SW 1271 (cell line): ENCODE data around the gene MRPS10.

Experiments used
- DNase-seq, 2 experiments: peaks; one replicate each; lab custom pipeline; 2025; lab: John Stamatoyannopoulos, UW

Gene MRPS10

DNA sequence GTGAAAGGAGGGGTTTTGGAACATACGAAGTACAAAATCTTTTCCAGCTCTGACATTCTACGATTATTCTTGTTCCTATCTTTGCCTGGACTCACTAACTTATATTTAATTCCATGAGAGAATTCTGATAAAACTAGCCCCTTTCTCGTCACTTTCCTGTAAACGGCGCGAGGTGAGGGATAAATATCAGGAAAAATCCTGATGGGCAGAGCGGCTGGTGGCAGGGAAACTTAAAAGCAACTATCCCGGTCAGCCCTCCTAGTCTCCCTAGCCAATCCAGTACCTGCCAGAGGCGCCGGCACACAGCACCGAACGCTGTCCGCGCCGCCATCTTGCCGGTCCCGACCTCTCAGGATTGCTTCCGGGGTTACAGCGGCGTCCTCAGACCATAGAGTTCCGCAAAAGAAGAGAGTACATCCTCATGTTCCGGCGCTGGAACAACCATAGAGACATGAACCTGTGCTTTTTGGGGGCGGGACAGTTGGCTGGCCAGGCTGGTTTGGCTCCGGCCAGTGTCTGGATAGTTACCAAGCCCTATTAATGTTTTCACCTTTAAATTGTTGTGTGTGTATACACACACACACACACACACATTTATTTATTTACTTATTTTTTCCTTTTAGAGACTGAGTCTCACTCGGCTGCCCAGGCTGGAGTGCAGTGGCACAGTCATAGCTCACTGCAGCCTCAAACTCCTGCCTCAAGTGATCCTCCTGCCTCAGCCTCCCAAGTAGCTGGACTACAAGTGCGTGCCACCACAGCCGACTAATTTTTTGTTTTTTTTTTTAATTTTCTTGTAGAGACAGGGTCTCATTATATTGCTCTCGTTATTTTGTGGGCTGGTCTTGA is at the start of gene MRPS10:
TSS of gene MRPS10 (minus strand) at position 343 of the 849 bp plus-strand sequence. CDS start at position 331, 12 bp downstream.
- peak; percentile 93 to 97 for DNase-seq

DNA sequence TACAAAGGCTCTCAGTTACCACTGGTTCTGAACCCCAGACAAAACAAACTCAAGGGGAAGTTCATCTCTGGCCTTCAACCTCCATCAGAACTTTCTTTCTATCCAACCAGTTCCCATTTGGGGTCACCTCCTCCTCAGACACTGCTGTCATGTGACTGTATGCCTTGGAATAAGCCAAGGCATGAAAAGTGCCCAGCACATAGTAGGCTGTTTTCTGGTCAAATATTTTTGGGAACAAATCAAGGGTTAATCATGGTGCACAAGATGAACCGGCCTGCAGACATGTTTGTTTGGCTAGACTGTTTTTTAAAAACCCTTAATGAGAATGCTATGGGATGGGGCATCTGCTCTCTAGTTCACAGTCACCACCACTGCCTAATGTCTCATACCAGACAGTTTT is 48.9 kb upstream of the MRPS10 start:
- no peak for DNase-seq

DNA sequence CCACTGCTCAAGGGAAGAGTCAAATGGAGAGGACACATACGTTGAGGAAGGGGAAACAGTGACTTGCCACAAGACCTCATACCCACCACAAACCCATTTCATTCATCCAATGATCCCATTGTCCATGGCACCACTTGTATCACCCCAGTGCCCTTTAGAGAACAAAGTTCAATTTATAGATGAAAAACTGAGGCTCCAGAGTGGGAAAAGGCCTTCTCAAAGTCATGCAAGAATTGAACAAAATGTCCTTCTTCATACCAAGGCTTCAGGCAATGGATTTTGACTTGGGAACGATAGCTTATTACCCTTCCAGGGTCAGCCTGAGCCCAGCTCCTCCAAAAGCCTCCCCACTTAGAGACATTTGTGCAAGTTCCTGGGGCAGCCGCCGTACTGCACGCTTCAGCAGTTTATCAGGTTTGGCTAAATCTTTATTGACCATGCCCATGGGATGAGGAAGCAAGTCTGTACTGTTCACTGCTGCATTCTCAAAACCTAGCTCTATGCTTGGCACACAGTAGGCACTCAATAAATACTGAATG is 47.3 kb upstream of the MRPS10 start:
- no peak for DNase-seq

DNA sequence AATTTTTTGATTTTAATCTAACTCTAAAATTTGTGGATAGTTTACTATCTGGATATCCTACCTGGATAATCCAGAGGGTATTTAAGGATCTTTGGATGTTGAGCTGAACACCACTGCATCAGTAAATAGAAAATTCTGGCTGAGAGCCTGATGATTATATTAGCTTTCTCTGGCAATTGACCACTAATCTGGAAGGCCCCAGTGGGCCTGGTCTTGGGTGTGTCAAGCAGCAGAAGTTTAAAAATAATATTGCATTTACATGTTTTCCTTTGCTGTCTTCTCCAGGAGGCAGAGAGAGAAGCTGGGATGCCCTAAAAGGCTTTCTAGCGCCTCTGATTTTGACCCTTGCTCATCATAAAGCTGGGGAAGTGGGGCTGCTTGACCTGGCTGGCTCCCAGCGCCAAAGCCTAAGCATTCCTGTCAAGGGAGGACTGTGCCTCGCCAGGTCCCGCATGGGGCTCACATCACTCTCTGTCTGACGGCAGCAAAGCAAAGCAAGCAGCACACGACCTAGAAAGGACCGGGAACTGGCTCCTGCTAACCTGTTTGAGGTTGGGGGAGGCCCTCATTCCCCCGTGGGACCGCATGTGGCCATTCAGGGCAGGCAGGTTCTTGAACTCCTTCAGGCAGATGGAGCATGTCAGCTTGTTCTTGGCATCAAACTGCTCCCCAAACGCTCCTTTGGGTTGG is 46.6 kb upstream of the MRPS10 start:
- DNase-seq, result no peak

DNA sequence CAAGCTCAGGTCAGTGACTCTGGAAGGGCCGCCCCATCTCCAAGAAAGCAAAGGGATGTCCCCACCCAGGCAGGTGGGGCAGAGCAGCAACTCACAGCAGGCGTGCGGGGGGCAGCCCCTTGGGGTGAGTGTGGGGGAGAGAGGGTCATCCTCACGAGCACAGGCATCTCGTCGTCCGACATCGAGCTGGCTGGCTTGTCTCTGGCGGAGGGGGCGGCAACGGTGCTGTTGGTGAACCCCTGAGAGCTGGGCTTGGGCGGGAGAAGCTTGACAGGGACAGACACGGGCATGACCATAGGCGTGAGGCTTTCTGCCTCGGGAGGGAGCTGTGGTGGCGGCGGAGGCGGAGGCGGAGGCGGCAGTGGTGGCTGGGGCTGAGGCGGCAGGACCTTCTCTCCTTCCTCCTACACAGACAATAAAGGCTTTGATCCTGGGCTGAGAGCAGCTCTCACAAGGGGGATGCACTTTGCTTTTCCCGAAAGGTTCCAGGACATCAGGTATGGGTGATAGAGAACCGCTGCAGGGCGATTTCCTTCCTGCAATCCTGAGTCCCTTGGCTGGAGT is 45.6 kb upstream of the MRPS10 start:
- DNase-seq, result no peak

DNA sequence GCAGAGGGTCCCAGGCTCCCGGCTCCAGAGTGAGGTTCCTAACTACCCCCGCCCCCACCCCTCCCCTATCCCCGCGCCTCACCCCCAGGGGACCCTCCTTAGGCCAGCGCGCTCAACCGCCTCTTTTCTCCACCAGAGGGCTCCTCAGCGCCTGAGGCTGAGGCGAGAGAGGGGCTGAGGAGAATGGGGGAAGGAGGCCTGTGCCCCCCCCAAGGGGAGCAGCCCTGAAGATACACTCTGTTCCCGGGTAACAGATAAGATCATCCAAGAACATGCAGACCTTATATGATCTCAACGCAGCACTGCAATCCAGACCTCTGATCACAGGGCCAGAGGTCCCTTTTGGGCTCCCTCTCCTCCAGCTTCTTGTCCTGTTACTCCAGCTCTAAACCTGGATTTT is 43.3 kb upstream of the MRPS10 start:
- no peak for DNase-seq

DNA sequence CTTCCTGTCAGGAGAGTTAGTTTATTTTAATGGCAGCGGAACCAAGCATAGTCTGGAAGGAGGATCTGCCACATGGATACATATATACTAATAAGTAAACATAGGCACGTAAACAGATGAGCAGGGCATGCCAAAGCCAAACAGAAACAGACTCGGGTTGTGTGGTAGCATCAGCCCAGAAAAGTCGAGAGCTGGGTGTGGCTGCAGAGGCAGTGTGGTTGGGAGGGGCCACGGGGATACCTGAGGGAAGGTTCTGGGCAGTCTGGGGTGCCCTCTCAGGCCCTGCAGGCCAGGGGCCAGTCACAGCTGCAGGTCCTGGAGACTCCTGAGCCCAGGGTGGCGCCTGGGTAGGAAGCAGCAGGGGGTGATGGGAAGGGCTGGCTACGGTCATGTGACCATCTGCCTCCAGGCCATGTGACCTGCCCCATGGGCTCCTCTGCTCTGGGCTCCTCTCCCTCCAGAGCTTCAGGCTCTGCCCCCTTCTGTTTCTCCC is 42.8 kb upstream of the MRPS10 start:
- no peak for DNase-seq

DNA sequence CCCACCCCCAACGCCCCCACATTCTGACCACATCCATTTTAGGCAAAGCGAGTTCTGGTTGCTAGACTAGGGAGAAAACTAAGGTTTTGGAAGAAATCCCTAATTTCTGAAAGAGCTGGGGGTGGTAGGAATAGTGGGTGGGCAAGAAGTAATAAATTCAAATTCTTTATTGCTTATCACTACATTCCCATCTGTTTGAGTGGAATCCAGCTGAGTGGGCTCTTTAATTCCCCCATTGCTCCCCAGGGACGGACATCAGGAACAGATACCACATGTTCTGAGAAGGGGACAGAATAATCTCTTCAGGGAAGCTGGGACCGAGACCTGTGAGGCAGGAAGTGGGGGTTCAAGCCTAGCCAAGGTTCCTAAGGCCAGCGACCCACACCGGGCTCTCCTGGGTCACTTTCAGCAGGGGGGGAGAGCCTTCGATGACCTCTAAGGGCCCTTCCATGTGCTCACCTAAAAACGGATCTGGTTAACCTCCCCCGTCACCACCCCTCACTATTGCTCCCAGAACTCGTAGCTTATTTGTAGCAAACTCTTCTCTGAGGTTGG is 42.3 kb upstream of the MRPS10 start:
- DNase-seq, result no peak

DNA sequence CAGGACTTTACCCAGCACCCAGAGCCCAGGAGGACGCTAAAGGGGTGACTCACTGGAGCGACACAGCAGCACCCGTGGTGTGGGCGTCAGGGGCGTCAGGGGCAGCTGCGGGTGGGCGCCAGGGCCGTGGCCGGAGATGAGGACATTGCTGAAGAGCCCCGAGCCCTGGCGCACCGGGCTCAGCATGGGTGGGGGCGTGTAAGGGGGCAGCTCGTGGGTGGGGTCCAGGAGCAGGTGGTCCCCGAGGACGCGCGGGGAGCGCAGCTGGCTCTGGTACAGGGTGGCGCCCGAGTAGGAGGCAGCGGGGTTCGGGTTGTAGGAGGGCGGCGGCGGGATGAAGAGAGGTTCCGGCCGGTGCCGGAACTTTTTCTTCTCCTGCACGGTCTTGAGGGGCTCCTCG is 41.6 kb upstream of the MRPS10 start:
- DNase-seq, result no peak

DNA sequence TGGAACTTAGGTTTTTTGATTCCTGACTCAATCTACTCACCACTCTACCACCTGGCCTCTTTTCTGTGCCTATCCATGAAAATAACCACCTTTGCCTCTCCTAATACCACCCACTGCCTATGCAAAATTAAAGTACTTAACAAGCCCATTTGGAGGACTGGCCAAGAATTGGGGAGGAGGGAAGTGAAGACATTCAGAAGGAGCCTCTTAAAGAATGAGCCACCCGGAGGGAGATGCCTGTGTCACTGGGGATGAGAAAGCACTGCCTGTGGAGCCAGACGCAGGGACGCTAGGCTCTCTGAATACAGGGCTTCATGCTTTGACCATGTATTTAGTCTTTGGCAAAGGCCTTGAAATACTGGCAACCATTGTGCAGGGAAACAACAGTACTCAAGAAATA is 40.0 kb upstream of the MRPS10 start:
- DNase-seq, result no peak

DNA sequence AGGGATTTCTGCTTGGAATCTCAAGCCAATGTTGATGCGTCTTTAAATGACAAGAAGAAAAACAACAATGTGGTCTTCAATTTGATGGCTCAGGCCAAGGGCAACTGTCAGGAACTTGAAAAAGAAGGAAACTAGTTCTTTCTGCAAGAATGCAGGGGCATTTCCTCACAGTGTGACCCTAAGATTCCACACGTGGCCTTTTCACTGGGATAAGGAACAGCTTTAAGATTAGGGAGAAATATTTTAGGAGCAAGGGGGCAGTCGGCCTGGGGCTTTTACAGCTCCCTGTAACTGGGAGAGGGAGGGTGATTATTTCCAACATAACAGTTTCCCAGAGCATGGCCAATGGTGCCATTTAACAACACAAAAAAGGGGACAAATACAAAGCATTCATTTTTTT is 39.4 kb upstream of the MRPS10 start:
- DNase-seq, result no peak

DNA sequence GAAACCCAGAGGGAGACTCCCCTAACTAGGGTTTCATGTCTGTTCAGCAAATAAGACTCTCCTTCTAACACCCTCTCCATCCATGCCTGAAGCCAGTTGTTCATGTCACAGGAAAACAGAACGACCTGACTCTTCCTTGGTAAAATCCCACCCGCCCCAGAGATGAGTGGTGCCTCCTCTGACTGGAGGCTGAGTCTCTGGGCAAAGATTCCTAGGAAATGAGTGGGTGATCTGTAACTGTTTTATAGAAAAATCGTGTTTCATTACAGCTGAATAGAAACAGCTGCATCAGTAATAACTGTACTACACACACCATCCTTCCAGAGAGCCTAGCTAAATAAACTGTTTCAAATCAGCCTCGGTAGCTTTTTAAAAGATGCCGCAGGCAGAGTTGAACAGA is 37.4 kb upstream of the MRPS10 start:
- DNase-seq, result no peak

DNA sequence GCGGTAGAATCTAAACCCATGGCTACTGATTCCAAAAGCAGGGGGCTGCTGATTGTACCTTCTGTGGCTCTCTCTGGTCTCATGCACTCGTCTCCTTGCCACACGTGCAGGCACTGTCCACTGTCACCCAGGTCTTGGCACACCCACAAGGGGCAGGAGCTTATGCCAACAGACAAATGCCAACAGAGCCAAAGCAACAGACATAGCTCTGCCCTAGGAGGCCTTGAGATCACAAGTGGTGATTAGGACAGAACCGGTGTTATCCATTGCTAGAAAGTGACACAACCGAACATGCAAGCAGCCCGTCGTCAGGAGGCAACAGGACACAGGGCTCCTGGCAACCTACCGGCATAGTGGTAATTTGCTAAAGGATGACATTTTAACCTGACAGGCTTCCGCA is 36.8 kb upstream of the MRPS10 start:
- DNase-seq, result no peak

DNA sequence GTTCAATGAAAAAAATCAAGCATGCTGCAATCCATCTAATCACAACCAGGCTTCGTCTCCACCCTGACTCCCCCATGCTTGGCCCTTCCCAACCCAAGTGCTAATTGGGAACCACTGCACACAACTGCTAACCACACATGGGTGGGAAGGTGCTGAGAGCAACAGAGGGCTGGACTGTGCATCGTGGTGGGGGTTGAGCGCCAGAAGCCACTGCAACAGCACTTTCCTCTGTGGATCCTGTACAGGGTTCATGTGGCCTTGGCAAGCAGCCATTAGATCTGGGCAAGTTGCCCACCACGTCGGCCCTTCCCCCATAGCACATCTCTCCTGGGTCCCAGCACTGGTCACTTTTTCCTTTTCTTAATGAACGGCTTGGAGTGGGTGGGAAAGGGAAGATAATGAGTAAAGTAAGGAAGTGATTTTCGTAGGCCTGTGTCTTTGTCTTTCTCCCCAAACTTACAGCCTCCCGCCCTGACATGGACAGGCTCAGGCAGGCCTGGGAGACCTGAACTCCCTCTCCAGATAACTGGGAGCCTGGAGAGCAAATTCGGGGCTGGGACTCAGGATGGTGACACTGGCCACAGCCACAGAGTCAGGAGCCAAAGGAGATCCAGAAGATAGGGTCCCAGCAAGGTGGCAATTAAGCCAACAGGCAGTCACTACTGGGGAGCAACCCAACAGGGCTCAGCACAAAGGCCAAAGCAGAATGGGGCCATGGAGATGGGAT is 34.4 kb upstream of the MRPS10 start:
- DNase-seq, result no peak

DNA sequence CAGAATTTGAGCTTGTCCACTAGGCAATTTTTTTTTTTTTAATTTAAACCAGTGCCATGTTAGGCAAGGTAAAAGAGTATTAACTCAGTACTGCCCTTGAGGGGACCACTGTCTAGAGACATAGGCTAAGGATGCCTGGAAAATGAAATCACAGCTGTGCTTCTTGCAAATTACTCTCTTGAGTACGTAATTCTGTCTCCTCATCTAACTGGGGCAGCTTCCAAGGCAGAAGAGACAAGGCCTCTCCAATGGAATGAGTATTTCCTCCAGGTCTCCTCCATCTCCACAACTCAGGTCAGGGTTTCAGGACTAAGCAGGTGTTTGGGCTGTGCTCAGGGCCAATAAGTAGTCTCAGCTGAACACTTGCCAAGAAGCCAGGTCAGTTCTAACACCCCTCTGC is 33.8 kb upstream of the MRPS10 start:
- DNase-seq, result no peak

DNA sequence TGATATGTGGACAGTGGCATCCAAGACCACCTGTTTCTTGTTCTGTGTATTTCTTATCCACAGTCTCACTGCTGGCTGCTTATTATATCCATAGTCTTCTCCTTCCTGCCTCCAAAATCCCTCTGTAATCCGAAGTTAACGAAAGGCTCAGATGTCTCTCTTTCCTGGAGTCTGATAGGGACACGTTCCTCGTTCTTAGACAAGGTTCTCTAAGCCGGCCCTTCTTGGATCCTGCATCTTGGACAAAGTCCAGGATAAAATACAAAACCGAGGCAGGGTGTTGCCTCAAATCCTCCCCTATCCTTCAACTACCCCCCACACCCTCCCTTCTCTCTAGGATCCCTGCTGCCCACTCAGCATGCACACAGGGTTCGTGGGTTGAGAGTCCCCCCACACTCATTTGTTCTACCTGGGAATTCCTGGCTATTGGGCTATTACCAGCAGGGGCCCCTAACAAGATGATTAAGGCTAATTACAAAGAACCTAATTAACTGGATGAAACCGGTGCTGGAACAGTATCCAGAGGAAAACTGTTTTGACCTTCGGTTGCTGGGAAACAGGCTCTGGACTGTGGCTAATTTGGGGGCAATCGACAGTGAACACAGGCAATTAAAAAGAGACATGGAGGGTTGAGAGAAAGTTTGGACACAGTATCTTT is 32.7 kb upstream of the MRPS10 start:
- DNase-seq, result no peak

DNA sequence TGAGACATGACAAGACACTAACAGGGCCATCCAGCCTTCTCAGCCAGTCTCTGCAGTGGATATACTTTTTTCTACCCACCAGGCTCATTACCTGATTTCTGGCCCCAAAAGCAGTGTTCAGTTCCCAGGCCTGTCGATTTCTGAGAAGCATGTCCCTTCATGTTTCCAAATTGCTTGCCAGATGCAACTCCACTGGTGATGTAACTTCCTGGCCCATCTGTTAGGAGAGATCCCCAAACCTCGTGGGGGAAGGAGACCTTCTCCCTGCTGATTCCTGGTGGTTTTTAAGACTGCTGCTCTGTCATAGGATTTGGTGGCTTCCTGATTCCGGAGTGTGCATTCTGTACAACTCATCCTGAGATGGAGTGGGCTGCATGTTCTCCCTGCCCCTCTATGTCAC is 31.6 kb upstream of the MRPS10 start:
- DNase-seq, result no peak

DNA sequence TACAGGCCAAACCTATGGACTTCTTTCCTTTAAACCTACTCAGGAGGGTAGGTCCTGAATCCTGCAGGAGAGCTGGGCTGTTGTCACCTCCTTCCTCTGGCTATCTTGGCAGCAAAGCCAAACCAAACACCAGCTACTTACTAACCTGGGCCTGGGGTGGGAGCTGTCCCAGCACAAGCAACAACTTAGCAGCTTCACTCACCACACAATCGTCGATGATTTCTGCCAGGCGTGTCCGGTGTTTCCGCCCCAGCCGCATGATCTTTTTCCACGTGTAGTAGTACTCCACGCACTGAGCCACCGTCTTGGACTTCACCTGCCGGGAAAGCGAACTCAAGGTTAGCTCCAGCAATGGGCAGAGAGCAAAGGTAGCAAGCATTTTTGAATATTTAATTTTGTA is 25.4 kb upstream of the MRPS10 start:
- no peak for DNase-seq

DNA sequence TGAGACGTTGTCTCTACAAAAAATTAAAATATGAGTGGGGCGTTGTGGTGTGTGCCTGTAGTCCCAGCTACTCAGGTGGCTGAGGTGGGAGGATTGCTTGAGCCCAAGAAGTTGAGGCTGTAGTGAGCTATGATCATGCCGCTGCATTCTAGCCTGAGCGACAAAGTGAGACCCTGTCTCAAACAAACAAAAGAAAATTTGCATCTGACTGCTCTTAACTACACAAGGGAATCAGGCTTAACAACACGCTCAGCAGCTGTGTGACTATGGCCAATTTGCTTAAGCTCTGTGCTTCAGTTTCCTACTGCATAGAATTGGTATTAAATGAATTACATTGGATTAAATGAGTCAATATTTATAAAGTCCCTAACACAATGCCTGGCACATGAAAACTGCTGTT is 24.3 kb upstream of the MRPS10 start:
- DNase-seq, result no peak

DNA sequence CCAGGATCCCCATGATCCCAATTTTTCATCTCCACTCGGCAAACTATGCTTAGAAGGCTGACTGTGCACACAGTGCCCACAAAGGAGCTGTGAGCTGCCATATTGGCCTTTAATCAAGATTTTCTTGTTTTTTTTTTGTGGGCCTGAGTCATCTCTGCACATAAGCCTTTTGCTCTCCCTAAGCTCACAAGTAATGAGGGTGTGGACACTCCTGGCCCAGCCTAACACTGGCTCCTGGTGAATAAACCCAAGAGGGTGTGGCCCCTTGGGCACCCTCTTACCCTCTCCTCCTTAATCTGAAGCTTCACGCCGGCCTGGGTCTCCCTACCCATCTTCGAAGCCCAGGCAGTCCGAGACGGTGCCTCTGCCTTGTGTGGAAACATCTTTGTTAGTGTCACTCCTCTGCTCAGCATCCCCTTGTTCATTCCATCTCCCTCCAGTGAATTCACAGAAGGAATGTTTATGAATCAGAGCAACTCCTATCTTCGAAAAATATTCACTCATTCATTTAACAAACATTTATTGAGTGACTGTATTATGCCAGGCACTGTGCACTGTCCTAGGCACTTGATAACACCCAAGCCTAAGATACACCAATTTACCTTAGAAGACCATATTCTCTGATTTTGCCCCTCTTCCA is 22.2 kb upstream of the MRPS10 start:
- no peak for DNase-seq

DNA sequence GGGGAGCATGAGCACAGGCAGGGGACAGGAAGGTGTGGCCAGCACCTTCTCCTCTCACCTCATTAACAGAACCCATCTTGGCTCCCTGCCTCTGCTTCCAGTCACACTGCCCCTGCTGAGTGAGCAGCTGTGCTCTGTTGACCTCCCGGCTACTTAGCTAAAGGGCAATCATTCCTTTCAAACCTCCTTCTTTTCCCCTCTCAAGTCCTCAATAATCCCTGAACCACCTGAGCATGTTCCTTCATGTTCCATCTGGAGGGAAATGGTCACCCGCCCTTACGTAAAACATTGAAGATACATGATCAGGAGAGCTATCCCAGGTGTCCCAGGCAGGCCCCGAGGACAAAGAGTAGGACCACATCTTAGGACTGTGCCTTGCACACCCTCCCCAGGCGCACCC is 21.7 kb upstream of the MRPS10 start:
- no peak for DNase-seq
